IMR-90 (cell line): ENCODE data around the gene DGKZ.

ENCODE experiments used
- BHLHE40 ChIP-seq: fragments of 150-350 bp; IDR thresholded peaks from 2 replicates; pipeline ENCODE4 v1.6.1; 2016; ENCODE audit warnings: mild to moderate bottlenecking, low read depth, low read length
- CHD1 ChIP-seq: IDR thresholded peaks from 2 replicates; pipeline ENCODE4 v1.6.1; 2012; ENCODE audit warnings: low read depth, low read length, improper control_type of control experiment
- CTCF ChIP-seq: conservative IDR thresholded peaks from 2 replicates; pipeline ENCODE4 v1.5.1; 2012; ENCODE audit warnings: mild to moderate bottlenecking, low read depth, low read length, improper control_type of control experiment
- FOS ChIP-seq: fragments of 150-350 bp; IDR thresholded peaks from 2 replicates; pipeline ENCODE4 v1.6.1; 2016; ENCODE audit warnings: low read depth, low read length
- MXI1 ChIP-seq: IDR thresholded peaks from 2 replicates; pipeline ENCODE4 v1.6.1; 2012; ENCODE audit warnings: low read depth, mild to moderate bottlenecking, low read length, moderate library complexity, borderline replicate concordance
- POLR2A ChIP-seq: IDR thresholded peaks from 2 replicates; pipeline ENCODE4 v1.6.1; 2012; ENCODE audit warnings: mild to moderate bottlenecking, low read depth, low read length
- RCOR1 ChIP-seq: IDR thresholded peaks from 2 replicates; pipeline ENCODE4 v1.6.1; 2012; ENCODE audit warnings: mild to moderate bottlenecking, low read length, improper control_type of control experiment; ENCODE audit not compliant: insufficient replicate concordance
- RFX5 ChIP-seq: IDR thresholded peaks from 2 replicates; pipeline ENCODE4 v1.8.0; 2012; ENCODE audit warnings: low read depth, mild to moderate bottlenecking, low read length, moderate library complexity
- SMC3 ChIP-seq: fragments of 150-350 bp; IDR thresholded peaks from 2 replicates; pipeline ENCODE4 v1.6.1; 2016; ENCODE audit warnings: low read depth, mild to moderate bottlenecking, antibody characterized with exemption, low read length, moderate library complexity

GRCh38 chr11:46347637-46348311 lies 511 bp downstream of the DGKZ start:
- TF ChIP-seq POLR2A (no peak), CTCF (no peak), SMC3 (no peak), RFX5 (no peak), RCOR1 (no peak), FOS (no peak), CHD1 (no peak), MXI1 (0 out of 2 replicates have a peak, but pooled peaks have one; percentile 16), BHLHE40 (no peak)
